Measurements from ENCODE around the gene AGER.

GRCh38 chr6:32210191-32210601 is 26.1 kb upstream of the AGER start:
- TF ChIP-seq EZH2phosphoT487 (conservative IDR thresholded peaks at IDR 0.05; ENCODE audit: low read length) (no peak), CTCF (IDR thresholded peaks at IDR 0.05; ENCODE audit: insufficient read depth, low read length, poor library complexity, severe bottlenecking) (no peak)

Measured in SU-DHL-6 (cell line).